GM12874 (cell line): ENCODE results near the gene FRYL.

ENCODE experiments used
- CTCF ChIP-seq: IDR thresholded peaks from 2 replicates; pipeline ENCODE4 v1.5.1; 2011; ENCODE audit warnings: low read depth, mild to moderate bottlenecking, control low read depth, low read length, moderate library complexity; ENCODE audit not compliant: insufficient read depth

FRYL gene

GRCh38 chr4:48680848-48681568 lies 99.1 kb downstream of the FRYL start:
- no peak for TF ChIP-seq CTCF

- no peak for TF ChIP-seq CTCF
These were observed 106.5 kb downstream of the FRYL start for GRCh38 chr4:48673537-48673936.

- no peak for TF ChIP-seq CTCF
These were observed 109.5 kb downstream of the FRYL start for GRCh38 chr4:48670587-48670986.

- TF ChIP-seq CTCF, result no peak
These were observed 111.0 kb downstream of the FRYL start for GRCh38 chr4:48669086-48669485.

- TF ChIP-seq CTCF, result no peak
These were observed 111.6 kb downstream of the FRYL start for GRCh38 chr4:48668254-48669017.

GRCh38 chr4:48667148-48667547 lies 112.9 kb downstream of the FRYL start:
- no peak for TF ChIP-seq CTCF

GRCh38 chr4:48665555-48666186 lies 114.4 kb downstream of the FRYL start:
- TF ChIP-seq CTCF, result no peak
